ACC112 (cell line): ENCODE results near the gene IRF2BP2.
"Not testable (repeated sequence)": the region's sequence is repeated elsewhere in the genome, so short reads cannot be mapped to it uniquely, and the experiment has no call there.

Experiments
- H2AFZ ChIP-seq: fragments of 200-600 bp; sonication (generic); one replicate; pipeline ENCODE4 v1.6.0; 2017; ENCODE audit warnings: antibody characterized with exemption, low read length; ENCODE audit not compliant: unreplicated experiment
- H3K27ac ChIP-seq: fragments of 200-600 bp; sonication (generic); 2 replicates; pipeline ENCODE4 v1.5.1; 2014; ENCODE audit warnings: low read depth, mild to moderate bottlenecking, antibody characterized with exemption, low read length, moderate library complexity
- H3K27me3 ChIP-seq: fragments of 200-600 bp; sonication (generic); 2 replicates; pipeline ENCODE4 v1.6.1; 2014; ENCODE audit warnings: mild to moderate bottlenecking, antibody characterized with exemption, low read length, moderate library complexity, mixed read lengths; ENCODE audit not compliant: insufficient read depth
- H3K36me3 ChIP-seq: fragments of 200-600 bp; sonication (generic); 2 replicates; pipeline ENCODE4 v1.6.1; 2016; ENCODE audit warnings: mild to moderate bottlenecking, antibody characterized with exemption, low read length, moderate library complexity, mixed read lengths; ENCODE audit not compliant: insufficient read depth
- H3K4me1 ChIP-seq: fragments of 200-600 bp; sonication (generic); one replicate; pipeline ENCODE4 v1.6.1; 2016; ENCODE audit warnings: low read length, mixed read lengths; ENCODE audit not compliant: insufficient read depth, unreplicated experiment, control insufficient read depth
- H3K4me3 ChIP-seq: fragments of 200-600 bp; sonication (generic); 2 replicates; pipeline ENCODE4 v1.5.1; 2014; ENCODE audit warnings: mild to moderate bottlenecking, low read depth, low read length
- H3K79me2 ChIP-seq: fragments of 200-600 bp; sonication (generic); one replicate; pipeline ENCODE4 v1.6.0; 2016; ENCODE audit warnings: low read length; ENCODE audit not compliant: control insufficient read depth, unreplicated experiment, insufficient read depth

IRF2BP2 gene

DNA sequence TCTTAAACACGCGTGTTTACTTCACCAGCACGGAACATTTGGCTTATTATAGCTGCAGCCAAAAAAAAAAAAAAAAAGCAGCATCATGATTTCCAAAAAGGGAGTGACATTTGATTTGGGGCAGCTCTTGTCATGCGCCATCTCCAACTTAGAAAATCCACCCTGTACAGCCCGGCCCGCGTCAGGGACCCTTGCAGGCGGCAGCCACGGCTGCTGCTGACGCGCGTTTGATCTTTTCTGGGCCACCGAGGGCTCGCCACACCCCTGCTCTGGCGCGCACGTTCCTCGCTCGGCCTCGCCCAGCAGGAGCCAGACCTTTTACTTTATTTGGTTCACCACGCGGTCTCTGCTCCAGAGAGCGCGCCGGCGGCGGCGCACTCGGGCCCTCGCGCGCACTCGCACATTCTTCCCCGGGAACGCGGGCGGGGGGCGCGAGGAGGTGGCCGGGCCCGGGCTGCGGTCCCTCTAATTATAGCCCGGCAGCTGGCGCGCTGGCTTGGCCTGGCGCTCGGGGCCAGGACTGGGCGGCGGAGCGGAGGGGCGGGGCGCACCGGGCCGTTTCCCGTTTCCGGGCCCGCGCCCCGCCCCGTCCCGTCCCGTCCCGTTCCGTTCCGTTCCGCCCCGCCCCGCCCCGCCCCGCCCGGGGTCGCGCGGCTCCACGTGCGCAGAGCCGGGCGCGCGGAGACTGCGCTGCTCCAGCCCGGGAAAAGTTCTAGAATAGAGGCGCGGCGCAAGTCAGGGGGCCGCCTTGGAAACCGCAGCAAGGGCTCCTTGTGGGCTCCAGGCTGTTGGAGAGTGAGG is 10.2 kb downstream of the IRF2BP2 start:
- Histone ChIP-seq H2AFZ (no peak overlapping the region), H3K27me3 (no peaks in the 10 kb centered on the region), H3K79me2 (peaks cover 35% of the 10 kb centered on the region), H3K4me3 (peak overlapping the region; percentile 79), H3K36me3 (peaks cover 8% of the 10 kb centered on the region), H3K4me1 (peaks cover 31% of the 10 kb centered on the region), H3K27ac (peak overlapping the region; percentile 98)

DNA sequence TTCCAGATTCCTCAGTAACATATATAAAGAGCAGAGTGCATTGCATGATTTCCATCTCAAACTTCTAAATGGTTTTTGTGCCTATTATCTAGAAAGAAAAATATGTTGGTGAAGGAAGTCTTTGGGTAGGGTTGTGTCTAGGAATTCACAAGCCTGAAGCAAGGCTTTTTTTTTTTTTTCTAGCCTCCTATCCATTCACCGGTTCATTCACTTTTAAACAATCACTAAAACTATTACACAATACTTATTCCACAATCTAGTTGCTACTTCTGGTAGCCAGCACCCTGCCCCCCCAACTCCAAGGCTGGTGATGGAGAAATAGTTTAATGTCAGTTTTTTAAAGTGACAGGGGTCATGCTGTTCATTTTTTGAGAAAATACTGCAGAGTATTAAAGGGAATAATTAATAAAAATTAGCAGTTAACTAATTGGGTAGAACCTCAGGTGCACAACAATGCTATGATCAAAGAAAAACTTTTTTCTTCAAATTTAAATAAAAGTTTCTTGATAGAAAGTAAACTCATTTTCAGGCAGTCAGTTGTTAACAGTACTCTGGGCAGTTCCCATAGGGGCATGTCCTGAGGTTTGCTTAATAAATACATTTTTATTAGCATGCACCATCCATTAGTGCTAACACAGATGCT is 10.9 kb downstream of the IRF2BP2 start:
- H2AFZ ChIP-seq: no peak overlapping the region

DNA sequence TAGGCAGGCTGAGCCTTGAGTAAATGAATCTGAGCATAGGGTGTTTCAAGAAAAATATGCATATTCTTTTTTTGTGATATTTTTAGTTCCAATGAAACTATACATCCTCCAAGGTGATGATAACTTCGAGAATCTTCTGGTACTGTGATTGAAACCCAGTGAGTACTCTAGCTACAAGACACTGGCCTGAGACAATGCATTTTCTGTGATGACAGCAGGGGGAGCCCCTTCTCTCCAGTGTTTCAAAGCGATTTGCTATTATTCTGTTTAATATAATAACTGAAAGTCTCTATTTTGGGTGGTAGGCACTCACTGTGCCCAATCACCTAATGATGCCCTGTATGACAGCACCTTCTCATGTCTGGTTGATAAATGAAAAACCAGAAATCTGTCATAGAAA is 12.1 kb downstream of the IRF2BP2 start:
- no peaks in the 10 kb centered on the region for H3K27me3 ChIP-seq
- no peaks in the 10 kb centered on the region for H3K36me3 ChIP-seq
- H2AFZ ChIP-seq: no peak overlapping the region
- peaks cover 15% of the 10 kb centered on the region for H3K79me2 ChIP-seq
- H3K4me3 ChIP-seq: no peak overlapping the region
- H3K4me1 ChIP-seq: peaks cover 31% of the 10 kb centered on the region
- no peak overlapping the region for H3K27ac ChIP-seq

More for the DNA sequence above, 10.9 kb downstream of the IRF2BP2 start:
- H3K27ac ChIP-seq: peak overlapping the region; percentile 98
- peaks cover 31% of the 10 kb centered on the region for H3K4me1 ChIP-seq
- no peaks in the 10 kb centered on the region for H3K27me3 ChIP-seq
- peak overlapping the region; percentile 79 for H3K4me3 ChIP-seq
- H3K36me3 ChIP-seq: 0 out of 2 replicates have a peak, but pooled peaks cover under 1% of the 10 kb centered on the region
- peaks cover 27% of the 10 kb centered on the region for H3K79me2 ChIP-seq

DNA sequence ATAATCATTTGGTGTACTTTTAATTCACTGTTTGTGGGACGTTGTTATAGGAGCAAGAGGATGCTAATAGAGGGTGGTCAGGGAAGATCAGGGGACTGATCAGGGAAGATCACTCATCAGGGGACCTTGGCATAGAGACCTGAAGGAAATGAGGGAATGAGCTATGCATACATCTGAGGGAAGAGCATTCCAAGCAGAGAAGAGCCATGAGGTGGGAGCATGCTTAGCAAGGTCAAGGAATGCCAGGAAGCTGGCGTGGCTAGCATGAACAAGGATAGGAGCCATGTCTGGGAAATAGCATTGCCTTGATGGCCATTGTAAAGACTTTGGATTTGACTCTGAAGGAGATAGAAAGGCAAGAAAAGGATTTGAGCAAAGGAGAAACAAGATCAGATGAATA is 14.1 kb downstream of the IRF2BP2 start:
- no peaks in the 10 kb centered on the region for H3K27me3 ChIP-seq
- H3K4me3 ChIP-seq: no peak overlapping the region
- no peak overlapping the region for H2AFZ ChIP-seq
- no peaks in the 10 kb centered on the region for H3K79me2 ChIP-seq
- no peaks in the 10 kb centered on the region for H3K36me3 ChIP-seq
- peaks cover 13% of the 10 kb centered on the region for H3K4me1 ChIP-seq
- H3K27ac ChIP-seq: no peak overlapping the region

DNA sequence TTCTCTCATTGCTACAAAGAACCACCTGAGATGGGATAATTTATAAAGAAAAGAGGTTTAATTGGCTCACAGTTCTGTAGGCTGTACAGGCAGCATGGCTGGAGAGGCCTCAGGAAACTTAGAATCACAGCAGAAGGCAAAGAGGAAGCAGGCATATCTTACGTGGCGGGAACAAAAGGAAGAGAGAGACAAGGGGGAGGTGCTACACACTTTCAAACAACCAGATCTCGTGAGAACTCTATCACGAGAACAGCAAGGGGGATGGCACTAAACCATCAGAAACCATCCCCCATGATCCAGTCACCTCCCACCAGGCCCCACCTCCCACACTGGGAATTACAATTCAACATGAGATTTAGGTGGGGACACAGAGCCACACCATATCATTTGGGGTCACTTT is 15.4 kb downstream of the IRF2BP2 start:
- not testable (repeated sequence) for H3K36me3 ChIP-seq, H3K27me3 ChIP-seq, H3K79me2 ChIP-seq, H2AFZ ChIP-seq, H3K4me3 ChIP-seq, H3K4me1 ChIP-seq, H3K27ac ChIP-seq

DNA sequence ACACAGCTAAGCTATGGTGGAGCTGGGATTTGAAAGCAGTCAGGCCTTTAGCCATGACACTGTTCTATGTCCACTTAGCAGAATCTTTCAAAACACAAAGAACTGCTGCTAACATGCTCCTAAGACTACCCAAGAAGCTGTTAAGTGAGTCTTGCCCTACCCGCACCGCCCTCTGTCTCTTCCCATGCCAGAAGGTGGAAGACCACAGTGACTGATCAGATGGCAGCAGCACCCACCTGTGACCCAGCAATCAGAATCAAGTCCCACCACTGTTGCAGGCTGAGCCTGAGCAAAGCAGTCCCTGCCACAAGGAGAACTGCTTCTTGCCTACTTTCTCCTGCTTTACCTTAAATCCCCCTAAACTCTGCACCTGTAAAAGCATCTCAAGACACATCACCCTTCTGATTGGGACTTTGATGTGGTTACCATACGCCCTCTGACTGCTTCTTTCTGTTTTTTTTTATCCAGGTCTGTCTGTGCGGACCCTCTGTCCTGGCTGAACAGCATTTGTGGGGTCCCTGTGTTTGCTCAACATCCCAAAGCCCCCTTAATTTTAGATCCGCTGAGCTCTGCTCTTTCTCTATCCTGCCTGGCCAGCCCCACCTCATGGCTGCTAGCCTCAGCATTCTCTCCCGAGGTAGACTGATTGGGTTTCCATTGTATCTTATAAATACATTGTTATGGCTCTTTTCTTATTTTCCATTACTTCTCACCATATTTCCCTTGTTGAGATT is 16.0 kb downstream of the IRF2BP2 start:
- Histone ChIP-seq H3K27me3 (no peaks in the 10 kb centered on the region), H3K27ac (no peak overlapping the region), H3K79me2 (no peaks in the 10 kb centered on the region), H2AFZ (no peak overlapping the region), H3K4me1 (peaks cover 5% of the 10 kb centered on the region), H3K36me3 (no peaks in the 10 kb centered on the region), H3K4me3 (no peak overlapping the region)

DNA sequence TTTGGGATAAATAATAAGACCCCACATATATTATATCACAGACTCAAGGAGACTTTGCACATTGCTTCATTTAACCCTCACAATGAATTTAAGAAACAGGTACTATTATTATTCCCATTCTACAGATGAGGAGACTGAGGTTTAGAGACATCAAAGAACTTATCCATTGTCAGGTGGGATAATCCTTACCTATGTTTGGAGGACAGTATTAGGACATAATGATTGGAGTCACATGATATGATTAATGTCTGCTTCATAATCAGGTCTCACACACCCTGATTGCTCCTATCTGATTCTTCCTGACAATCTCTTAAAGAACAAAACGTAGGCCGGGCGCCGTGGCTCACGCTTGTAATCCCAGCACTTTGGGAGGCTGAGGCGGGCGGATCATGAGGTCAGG is 16.9 kb downstream of the IRF2BP2 start:
- Histone ChIP-seq H3K27ac (no peak overlapping the region), H3K36me3 (no peaks in the 10 kb centered on the region), H3K27me3 (no peaks in the 10 kb centered on the region), H3K4me3 (no peak overlapping the region), H3K79me2 (no peaks in the 10 kb centered on the region), H3K4me1 (no peaks in the 10 kb centered on the region), H2AFZ (no peak overlapping the region)

DNA sequence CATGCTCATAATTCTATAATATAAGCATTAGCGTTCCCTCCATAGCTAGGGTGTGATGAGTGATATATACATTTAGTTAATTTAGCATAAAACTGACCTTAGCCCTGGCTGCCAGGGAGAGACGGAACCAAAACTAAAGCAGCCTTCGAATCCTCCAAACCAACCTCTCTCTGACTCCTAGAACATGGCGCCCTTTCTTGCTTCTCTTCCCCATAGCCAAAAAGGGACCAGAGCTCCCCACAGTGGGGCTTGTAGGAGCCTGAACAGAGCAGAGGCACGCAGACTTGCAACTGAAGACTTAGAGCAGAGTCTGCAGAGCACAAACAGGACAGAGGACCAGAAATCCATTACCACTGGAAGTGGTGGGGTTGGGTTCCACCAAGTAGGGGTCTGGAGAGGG is 17.7 kb downstream of the IRF2BP2 start:
- Histone ChIP-seq H3K27ac (no peak overlapping the region), H3K36me3 (no peaks in the 10 kb centered on the region), H3K4me1 (no peaks in the 10 kb centered on the region), H2AFZ (no peak overlapping the region), H3K27me3 (no peaks in the 10 kb centered on the region), H3K79me2 (no peaks in the 10 kb centered on the region), H3K4me3 (no peak overlapping the region)

DNA sequence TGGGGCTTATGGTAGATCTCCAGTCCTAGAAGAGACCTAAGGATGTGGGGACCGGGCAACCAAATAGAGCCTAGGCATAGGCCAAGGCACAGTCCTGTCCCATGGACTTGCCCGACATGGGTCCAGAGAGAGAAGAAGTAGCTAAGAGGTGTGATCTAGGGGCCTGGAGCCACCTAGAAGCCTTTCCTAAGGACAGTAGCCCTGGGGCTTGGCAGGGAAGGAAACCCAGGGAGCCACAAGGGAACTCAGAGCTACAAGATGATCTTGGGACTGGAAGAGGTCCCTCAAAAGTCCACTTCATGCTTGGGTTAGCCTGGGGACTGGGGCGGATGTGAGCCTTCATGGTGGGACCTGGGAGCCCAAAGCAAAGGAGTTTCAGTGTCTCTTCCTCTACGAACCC is 18.8 kb downstream of the IRF2BP2 start:
- Histone ChIP-seq H3K27me3 (no peaks in the 10 kb centered on the region), H2AFZ (no peak overlapping the region), H3K27ac (no peak overlapping the region), H3K4me3 (no peak overlapping the region), H3K79me2 (no peaks in the 10 kb centered on the region), H3K4me1 (peaks cover 2% of the 10 kb centered on the region), H3K36me3 (no peaks in the 10 kb centered on the region)

DNA sequence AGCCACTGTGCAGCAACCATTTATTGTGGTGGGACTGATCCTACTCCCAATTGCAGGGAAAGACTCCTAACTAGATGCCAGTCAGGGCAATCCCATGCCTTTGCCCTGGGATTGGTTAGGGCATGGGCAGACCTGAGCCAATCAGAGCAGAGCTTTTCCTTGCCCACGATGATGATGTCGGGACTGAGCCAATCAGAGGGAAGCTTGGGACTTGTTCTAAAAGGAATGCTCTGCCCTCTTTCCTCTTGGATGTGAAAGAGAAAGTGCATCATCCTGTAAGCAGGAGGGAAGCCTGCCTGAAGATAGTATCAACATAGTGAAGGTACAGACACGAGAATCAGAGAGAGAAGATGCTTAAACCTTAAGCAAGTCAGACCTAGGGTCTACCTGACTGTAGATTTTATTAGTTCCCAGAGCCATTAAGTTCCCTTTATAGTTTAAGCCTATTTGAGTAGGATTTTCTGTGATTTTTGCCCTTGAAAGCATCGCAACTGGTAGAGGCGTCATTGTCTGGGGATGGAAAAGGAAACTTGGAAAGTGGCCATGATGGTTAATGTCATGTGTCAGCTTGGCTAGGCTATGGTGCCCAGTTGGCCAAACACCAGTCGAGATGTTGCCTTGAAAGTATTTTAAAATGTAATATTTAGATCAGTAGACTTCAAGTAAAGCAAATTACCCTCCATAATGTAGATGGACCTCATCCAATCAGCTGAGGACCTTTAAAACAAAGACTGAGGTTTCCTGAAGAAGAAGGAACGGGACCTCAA is 19.9 kb downstream of the IRF2BP2 start:
- no peaks in the 10 kb centered on the region for H3K27me3 ChIP-seq
- no peaks in the 10 kb centered on the region for H3K79me2 ChIP-seq
- H3K27ac ChIP-seq: no peak overlapping the region
- no peak overlapping the region for H3K4me3 ChIP-seq
- H2AFZ ChIP-seq: peak overlapping the region; percentile 36
- H3K4me1 ChIP-seq: peaks cover 11% of the 10 kb centered on the region
- H3K36me3 ChIP-seq: no peaks in the 10 kb centered on the region
